Cerebellar cortex (tissue), 1 donor: ENCODE data around the gene PPY.
"Not testable (repeated sequence)": the region's sequence is repeated elsewhere in the genome, so short reads cannot be mapped to it uniquely, and the experiment has no call there.

ENCODE experiments used
- DNase-seq: peaks from one replicate; pipeline ENCODE4 v3.0.0-alpha.2; 2015; ENCODE audit warnings: low spot score

Gene PPY, protein sequence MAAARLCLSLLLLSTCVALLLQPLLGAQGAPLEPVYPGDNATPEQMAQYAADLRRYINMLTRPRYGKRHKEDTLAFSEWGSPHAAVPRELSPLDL

DNA sequence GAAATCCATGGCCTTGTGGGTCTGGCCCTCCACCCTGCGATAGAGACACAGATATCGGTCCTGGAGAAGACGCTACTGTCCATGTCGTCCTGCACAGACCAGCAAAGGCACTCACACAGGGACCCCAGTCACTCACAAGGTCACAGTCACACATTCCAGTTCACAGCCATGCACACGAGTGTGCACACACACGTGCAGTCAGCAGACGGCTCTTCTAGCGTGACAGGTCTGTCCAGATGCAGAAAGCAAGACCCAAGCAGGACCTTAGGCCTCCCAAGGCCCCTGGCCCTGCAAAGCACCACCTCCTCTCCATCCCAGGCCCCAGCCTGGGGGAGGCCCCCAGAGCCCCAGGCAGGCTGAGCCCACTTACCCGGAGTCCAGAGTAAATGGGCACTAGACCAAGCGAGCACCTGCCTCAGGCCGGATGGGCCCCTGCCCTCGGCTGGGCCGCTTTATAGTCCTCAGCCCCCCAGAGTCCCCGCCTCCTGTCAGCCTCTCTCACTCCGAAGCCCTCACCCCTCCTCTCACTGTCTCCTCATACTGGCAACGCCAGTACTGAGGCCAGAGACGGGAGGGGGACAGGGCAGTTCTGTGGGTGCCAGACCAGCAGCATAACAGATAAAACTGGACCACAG lies at the start of gene PPY:
PPY (minus strand) TSS at position 426 of the 635 bp plus-strand sequence. CDS start 822 bp downstream, outside the sequence.
- DNase-seq: no peak

DNA sequence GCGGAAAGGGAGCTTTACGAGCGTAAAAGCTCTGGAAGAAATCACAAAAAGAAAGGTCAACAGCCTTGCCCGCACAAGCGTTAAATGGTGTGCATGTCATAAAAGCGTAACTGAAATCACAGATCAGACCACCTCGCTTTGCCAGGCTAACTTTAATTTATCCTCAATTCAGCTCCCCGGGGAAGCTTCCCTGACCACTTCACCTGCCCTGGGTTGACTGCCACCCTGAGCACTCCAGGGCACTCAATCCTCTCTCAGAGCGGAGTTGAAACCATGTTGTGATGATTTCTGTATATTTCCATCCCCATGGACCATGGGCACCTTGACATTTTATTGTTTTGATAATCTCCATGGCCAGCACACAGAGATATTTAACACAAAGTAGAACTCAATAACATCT lies 46.0 kb upstream of the PPY start:
- no peak for DNase-seq

DNA sequence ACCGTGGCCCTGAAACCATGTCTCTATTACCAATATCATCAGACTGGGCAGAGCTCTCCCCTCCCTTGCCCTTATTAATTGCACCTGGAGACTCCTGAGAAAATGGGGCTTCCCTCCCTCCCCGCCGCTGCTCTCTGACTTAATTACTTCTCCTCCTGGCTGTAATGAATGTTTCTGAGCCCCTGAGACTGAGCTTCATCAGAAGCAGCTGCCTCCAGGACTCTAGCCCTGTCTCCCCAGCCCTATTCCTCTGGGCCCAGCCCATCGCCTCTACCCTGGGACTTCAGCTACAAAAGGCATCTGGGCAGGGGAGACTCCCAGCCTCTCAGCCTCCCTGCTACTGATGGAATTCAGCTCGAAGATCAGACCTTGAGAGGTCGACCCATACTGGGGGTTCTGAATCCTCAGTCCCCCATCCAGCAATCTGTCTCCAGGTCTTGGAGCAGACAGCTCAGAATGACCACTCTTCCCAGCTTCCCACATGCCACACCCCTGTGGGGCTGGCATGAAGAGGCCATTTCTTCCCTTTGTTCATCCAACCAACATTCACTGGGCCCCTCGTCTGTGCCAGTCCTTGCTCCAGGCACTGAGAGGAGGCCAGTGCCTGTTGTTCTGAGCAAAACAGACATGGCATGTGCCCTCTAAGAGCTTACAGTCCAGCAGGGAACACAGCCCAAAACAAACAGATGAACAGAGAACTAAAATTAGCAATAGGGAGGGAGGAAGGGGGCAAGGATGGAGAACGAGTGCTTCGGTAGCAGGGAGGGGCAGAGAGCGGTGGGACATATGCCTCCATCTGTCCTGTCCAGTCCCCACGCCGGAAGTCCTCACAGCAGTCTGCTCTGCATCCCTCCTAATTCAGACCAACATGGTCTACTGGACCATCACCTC lies 45.1 kb upstream of the PPY start:
- no peak for DNase-seq

DNA sequence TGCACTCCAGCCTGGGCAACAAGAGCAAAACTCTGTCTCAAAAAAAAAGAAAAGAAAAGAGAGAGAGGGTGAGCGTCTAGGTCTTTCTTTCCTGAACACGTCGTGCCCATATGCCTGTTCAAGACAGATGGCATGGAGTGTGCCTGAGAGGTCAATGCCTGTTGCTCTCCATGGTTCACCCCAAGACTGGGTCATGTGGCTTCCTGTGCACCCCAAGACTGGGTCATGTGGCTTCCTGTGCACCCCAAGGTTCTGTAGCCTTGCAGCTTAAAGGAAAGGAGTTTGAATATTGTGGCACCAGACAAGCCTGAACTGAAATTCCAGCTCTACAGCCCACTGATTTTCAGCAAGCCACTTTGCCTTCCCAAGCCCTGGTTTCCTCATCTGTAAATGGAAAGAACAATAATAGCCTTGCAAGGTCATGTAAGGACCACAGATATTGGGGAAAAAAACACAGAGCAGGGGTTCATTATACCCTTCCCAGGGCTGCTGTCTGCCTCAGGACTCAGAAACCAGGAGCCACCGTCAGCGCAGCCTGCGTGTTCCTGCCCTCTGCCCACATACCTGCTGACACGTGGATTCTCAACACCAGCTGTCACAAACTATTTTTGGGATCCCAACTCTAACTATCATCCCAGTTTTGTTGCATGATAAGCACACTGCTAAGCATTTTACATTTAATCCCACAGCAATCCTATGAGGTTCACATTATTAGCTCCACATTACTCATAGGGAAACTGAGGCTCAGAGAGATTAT lies 44.1 kb upstream of the PPY start:
- DNase-seq: no peak

DNA sequence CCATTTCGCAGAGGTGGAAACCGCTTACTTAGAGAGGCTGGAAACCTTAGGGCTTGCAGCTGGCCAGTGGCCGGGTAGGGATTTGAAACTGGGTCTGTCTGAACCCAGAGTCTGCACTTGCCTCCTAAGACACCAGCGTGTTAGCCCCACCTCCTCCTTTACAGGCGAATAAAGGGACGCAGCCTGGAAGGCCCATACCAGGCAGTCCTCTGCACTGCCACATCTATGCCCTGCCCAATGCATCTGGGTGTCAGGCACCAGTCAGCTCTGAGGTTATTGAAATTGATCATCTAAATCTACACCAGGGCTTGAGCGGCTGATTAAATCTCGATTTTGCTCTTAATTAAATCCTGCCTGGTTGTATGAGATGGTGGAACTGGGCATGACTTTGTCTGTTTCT lies 42.2 kb upstream of the PPY start:
- DNase-seq: no peak

DNA sequence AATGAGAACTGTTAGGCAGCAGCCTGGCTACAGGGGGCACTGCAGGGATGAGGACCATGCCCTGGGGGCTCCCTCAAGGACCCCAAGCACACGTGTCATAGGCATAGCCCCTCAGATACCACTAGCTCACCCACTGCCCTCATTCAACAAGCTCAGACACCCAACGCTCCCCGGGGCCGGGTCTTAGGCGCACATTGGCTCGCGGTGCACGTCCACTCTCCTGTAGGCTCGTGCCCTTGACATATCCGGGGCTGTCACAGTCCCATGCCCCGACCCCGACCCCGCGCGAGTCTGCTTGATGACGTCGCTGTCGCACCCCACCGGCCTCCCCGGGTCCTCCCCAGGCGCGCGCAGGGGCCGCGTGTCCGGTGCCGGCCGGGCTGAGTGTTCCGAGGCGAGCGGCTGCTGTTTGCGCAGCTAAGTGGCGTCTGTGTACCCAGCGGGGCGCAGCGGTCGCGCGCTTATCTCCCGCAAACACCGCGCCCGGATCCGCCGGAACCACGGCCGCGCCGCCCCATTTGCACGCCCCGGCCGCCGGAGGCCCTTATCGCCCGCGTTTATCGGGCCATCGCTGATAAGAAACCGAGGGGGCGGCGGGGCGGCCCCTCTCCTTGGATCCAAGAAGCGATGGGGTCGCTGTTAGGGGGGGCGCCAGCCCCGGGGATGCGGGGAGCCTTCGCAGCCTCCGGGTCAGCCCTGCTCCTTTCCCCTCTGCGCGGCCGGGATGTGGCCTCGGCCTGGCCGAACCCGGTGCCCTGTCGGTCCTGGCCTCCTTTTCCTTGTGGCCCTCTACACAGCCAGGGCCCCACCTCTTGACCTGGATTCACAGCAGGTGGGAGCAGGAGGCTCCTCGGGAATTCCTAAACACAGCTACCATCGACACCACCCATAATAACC lies 41.5 kb upstream of the PPY start:
- no peak for DNase-seq

DNA sequence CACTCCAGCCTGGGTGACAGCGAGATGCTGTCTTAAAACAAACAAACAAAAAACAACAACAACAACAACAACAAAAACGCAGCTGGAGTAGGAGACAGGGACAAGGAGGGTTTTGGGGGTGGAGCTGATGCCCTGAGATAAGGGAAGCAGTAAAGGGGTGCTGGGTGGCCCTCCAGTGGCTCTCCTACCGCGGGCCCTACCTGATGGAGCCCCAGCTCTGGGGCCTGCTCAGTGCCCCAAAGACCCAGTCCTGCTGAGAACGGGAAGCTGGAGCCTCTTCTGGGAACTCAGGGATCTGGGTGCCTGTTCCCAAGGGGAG lies 40.9 kb upstream of the PPY start:
- no peak for DNase-seq

DNA sequence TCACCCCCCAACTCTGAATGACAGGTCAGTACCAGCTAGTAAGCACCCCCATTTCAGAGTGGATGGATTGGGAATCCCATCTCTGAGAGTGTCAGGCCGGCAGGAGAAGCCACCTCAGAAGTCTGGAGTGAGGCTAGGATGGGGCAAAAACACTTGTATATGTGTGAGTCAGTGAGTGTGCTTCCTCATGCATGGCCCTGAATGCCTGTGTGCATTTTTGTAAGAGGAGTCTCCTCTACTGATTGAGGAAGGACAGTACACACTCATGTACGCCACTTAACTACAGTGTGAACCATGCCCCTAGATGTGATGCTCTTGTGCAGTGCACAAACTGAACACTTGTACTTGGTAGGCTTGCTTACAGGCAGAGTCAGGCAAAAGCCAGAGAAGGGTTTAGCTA lies 39.9 kb upstream of the PPY start:
- no peak for DNase-seq

DNA sequence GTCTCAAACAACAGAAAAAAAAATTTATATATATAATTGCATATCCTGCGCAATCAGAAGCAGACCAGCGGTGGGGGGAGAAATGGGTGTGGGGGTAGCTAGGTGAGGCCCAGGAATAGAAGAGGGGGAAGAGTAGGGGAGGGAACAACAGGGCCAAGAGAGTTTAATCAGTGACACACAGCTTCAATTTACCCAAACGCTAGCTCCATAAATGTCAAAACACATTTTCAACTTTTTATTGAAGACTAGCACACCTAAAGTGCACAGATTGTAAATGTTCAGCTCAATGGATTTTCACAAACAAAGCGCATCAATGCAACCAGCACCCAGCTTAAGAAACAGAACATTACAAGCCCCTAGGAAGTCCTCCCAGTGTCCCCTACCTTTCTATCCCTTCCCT lies 37.4 kb upstream of the PPY start:
- DNase-seq: no peak

DNA sequence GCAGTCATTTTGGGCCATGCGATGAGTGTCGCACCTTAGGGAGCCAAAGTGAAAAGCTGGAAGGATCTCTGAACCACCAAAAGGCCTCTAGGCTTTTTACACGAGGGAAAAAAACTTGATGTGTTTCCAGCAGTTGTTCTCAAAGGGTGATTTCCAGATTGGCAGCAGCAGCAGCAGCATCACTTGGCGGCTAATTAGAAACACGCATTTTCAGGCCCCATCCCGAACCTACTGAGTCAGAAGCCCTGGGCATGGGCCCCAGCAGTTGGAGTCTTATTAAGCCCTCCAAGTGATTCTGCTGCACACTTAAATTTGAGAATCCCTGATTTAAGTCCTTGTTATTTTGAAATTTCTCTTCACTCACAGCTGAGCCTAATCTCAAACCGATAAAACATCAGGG lies 36.7 kb upstream of the PPY start:
- DNase-seq: no peak

DNA sequence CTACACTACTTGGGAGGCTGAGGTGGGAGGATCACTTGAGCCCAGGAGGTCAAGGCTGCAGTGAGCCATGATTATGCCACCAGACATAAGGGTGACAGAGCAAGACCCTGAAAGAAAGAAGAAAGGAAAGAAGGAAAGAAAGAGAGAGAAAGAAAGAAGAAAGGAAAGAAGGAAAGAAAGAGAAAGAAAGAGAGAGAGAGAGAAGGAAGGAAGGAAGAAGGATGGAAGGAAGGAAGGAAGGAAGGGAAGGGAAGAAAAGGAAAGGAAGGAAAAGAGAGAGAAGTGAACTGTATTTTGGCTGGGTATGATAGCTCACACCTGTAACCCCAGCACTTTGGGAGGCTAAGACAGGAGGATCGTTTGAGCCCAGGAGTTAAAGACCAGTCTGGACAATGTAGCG lies 35.8 kb upstream of the PPY start:
- DNase-seq: no peak

DNA sequence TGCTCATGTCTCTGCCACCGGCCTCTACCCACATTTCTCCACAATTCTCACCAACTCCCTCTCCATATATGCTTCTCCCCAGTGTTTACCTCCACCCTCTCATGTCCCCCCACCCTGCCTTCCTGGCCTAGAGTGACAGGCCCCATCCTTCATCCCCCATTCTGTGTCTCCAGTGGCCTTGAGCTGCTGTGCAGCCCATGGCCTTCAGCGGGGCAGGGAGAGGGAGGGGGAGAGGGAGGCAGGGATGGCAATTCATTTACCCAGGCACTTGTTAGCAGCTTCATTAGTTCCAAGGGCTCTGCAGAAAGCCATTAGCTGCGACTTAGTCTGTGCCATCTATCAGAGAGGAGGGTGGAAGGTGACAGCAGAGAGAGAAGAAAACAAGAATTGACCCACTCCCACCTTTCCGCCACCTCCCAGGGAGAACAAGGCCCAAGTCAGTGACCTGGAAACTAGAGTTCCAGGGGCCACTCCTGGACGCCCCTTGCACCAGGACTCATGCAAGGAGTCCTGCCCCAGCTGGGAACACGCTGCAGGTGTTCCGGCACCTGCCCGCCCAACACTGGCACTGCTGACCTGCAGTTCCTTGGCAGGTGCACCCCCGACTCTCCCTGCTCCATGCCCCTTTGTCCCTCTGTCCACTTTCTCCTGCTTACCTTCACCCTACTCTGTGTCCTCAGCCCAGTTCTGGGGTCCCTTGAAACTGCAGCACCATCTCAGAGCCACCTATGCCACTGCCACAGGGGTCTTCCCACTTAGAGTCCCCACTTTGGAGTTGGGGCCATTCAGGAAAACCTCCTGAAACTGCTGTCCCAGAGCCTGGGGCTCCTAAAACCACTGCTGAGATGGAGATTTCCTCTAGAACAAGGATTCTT lies 34.9 kb upstream of the PPY start:
- no peak for DNase-seq

DNA sequence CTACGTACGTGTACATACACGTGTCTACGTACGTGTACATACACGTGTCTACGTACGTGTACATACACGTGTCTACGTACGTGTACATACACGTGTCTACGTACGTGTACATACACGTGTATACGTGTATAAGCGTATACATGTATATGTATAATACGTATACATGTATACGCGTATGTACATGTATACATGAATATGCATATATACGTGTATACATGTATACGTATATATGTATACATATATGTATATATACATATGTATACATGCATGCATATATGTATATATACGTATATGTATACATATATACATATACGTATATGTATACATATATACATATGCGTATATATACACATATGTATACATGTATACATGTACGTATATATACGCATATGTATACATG lies 33.6 kb upstream of the PPY start:
- DNase-seq: no peak

DNA sequence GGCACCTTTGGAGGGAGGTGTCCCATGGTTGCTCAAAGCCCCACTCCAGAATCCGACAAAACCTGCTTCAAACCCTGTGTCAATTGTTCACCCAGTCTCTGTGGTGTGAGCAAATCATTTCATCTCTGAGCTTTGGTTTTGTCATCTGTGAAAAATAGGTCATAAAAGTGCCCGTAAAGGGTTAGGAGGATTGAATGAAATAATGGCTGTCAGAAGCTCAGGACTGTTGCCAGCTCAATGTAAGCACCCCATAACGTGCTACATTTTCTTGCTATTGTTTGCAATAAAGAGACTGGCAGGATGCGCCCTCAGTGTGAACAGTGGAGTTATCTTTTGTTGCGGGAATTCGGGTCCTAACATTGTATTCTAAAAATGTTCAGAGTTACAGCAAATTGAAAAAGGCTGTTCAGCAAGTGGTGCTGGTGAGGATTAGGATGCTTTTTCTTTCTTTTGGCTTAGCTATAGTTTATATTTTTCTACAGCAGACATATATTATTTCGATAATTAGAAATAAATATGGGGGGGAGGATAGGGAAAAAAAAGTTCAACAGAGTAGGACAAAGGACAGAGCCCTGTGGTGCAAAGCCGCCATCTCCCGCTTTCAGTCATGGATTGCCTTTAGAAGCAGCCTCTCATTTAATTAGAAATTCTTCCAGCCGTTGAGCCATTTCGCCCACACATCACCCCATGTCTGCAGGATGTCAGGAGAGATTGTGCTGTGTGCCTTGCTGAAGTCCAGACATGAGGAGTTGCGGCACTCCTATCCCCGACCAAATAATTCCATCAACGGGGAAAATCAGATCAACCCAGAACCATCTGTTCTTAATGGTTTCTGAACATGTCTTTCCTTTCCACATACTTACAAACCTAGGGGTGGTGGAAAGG lies 32.3 kb upstream of the PPY start:
- DNase-seq: no peak

DNA sequence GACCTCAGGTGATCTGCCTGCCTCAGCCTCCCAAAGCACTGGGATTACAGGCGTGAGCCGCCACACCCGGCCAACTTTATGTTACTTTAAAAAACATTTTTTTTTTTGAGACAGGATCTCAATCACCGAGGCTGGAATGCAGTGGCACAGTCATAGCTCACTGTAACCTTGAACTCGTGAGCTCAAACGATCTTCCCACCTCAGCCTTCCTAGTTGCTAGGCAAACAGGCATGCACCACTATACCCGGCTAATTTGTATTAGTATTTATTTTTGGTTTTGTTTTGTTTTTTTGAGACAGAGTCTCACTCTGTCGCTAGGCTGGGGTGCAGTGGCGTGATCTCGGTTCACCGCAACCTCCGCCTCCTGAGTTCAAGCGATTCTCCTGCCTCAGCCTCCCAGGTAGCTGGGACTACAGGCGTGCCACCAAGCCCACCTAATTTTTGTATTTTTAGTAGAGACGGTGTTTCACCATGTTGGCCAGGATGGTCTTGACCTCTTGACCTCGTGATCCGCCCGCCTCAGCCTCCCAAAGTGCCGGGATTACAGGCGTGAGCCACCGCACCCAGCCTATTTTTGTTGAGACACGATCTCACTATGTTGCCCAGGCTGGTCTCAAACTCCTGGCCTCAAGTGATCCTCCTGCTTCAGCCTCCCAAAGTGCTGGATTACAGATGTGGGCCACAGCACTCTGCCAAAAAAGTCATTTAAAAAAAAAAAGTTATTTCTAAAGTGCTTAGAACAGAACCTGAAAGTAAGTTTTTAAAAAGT lies 30.4 kb upstream of the PPY start:
- not testable (repeated sequence) for DNase-seq

DNA sequence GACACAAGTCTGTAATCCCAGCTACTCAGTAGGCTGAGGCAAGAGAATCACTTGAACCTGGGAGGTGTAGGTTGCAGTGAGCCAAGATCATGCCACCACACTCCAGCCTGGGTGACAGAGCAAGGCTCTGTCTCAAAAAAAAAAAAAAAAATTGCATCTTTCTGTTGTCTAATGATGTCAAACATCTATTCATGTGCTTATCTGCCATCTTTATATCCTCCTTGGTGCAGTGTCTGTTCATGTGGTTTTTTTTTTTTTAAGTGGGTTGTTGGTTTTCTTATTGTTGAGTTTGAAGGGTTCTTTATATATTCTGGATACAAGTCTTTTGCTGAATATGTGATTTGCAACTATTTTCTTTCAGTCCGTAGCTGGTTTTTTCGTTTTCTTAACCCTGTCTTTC lies 29.2 kb upstream of the PPY start:
- DNase-seq: not testable (repeated sequence)

DNA sequence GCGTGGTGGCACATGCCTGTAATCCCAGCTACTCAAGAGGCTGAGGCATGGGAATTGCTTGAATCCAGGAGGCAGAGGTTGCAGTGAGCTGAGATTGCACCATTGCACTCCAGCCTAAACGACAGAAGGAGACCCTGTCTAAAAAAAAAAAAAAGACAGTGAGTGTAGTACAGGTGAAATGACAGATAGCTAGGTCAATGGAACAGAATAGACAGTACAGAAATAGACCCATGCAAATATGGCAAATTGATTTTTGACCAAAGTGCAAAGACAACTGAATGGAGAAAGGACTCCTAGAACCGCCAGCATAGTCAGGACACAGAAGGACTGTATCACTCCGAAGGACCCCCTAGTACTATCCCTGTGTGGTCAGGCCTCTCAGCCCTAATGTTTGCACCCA lies 28.1 kb upstream of the PPY start:
- DNase-seq: no peak

DNA sequence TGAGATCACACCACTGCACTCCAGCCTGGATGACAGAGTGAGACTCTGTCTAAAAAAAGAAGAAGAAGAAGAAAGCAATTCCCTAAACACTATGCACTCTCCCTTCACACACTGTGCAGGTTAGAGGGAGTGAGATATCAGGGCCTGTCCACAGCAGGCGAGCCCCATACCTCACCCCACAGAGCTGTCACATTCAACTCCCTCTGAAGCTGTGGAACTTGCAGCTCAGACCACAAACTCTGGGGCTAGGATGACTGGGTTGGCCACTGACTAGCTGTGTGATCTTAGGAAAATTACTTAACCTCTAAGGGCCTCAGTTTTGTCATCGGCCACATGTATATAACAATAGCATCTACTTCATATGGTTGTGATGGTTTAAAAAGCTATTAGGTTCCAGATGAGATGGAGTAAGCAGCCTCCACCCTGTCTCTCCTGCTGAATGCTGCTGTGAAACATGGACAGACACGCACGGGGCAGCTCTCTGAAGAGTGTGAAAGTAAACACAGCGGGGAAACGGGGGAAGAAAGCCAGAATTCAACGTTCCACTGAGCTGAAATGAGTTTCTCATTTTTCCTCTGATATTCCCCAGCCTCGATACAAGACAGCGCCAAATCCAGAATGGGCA lies 25.1 kb upstream of the PPY start:
- DNase-seq: no peak

DNA sequence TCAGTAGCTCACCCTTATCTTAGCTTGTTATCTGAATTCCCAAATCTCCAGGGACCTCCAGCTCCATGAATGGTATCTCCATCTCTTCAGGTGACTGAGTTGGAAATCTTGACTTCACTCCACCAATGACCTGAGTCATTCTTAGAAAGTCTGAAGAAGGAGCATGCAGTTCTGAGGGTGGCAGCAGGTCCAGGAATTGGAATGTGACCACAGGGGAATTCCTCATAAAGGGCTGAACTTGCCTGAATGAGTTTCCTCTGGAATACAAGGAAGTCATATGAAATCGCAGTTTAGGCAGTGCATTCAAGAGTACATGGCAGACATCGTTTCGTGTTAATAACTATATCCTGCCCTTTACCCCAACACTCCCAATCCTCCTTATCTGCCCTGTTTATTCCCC lies 24.0 kb upstream of the PPY start:
- DNase-seq: no peak
